A549 (cell line): Measurements from ENCODE around the gene CFAP92.

Experiments used
- BHLHE40 ChIP-seq: IDR thresholded peaks from 2 replicates; pipeline ENCODE4 v1.6.1; 2012; ENCODE audit warnings: low read depth, low read length, inconsistent platforms
- CTCF ChIP-seq: fragments of >200 bp; sonication (Bioruptor Twin); formaldehyde crosslinking; IDR thresholded peaks from 3 replicates; pipeline ENCODE4 v1.5.1; 2016
- ELK1 ChIP-seq: fragments of 150-350 bp; IDR thresholded peaks from 2 replicates; pipeline ENCODE4 v1.6.1; 2014; ENCODE audit warnings: low read depth, mild to moderate bottlenecking, low read length
- EP300 ChIP-seq, 2 experiments: fragments of >200 bp; sonication (Bioruptor Twin); formaldehyde crosslinking; IDR thresholded peaks; 2 replicates in 1 of 2; 3 replicates in 1 of 2; pipeline ENCODE4 v1.6.1; 2016 to 2017
- ESRRA ChIP-seq: fragments of 150-350 bp; IDR thresholded peaks from 2 replicates; pipeline ENCODE4 v1.6.1; 2014; ENCODE audit warnings: mild to moderate bottlenecking, low read length, borderline replicate concordance
- GATA3 ChIP-seq: IDR thresholded peaks from 2 replicates; pipeline ENCODE4 v1.6.1; 2012; ENCODE audit warnings: borderline replicate concordance
- JUN ChIP-seq, 2 experiments: fragments of >200 bp; sonication (Bioruptor Twin); formaldehyde crosslinking; IDR thresholded peaks; 2 replicates in 1 of 2; 3 replicates in 1 of 2; pipeline ENCODE4 v1.6.1; 2016 to 2017
- MYC ChIP-seq: IDR thresholded peaks from 2 replicates; pipeline ENCODE4 v1.6.1; 2012; ENCODE audit warnings: mild to moderate bottlenecking, inconsistent platforms, low read length, improper control_type of control experiment, borderline replicate concordance
- PHF8 ChIP-seq: fragments of 200-600 bp; sonication (generic); IDR thresholded peaks from 2 replicates; pipeline ENCODE4 v1.6.1; 2016; ENCODE audit warnings: low read depth, mild to moderate bottlenecking, antibody characterized with exemption, moderate library complexity, borderline replicate concordance
- POLR2A ChIP-seq: IDR thresholded peaks from 2 replicates; pipeline ENCODE4 v1.6.1; 2012; ENCODE audit warnings: mild to moderate bottlenecking, low read length
- REST ChIP-seq: fragments of 200-600 bp; sonication (generic); IDR thresholded peaks from 2 replicates; pipeline ENCODE4 v1.6.1; 2016; ENCODE audit warnings: antibody characterized with exemption, mild to moderate bottlenecking, moderate library complexity

GRCh38 chr3:129040039-129040336 is 46.1 kb upstream of the CFAP92 start:
- TF ChIP-seq GATA3 (no peak), EP300 (IDR thresholded peaks at IDR 0.05) (no peak), JUN (IDR thresholded peaks at IDR 0.05) (no peak), CTCF (no peak), MYC (no peak), BHLHE40 (no peak), POLR2A (no peak), REST (no peak), ESRRA (no peak), PHF8 (no peak), ELK1 (no peak)
